H9 (cell line): ENCODE results near the gene COMTD1. TPM values are rescaled to one million over a fixed set of nuclear protein-coding genes. Genes with fewer than 3 reads are reported as not detected.

Experiments used
- DNase-seq: peaks from one replicate; pipeline ENCODE4 v3.0.0-alpha.2; 2017
- H2AFZ ChIP-seq: one replicate; pipeline ENCODE4 v1.6.1; 2013; ENCODE audit warnings: mild to moderate bottlenecking, low read length, control low read depth, moderate library complexity
- H2AK5ac ChIP-seq: 2 replicates; pipeline ENCODE4 v1.6.1; 2013; ENCODE audit warnings: low read length, control low read depth, mixed read lengths; ENCODE audit not compliant: insufficient read length
- H2BK120ac ChIP-seq: one replicate; pipeline ENCODE4 v1.6.1; 2013; ENCODE audit warnings: low read depth, mild to moderate bottlenecking, low read length, control low read depth, inconsistent platforms; ENCODE audit not compliant: poor library complexity, severe bottlenecking
- H2BK12ac ChIP-seq: 2 replicates; pipeline ENCODE4 v1.6.1; 2013; ENCODE audit warnings: low read length, control low read depth, mixed read lengths, low read depth; ENCODE audit not compliant: insufficient read length
- H2BK15ac ChIP-seq: 2 replicates; pipeline ENCODE4 v1.6.1; 2013; ENCODE audit warnings: low read depth, low read length, control low read depth
- H2BK20ac ChIP-seq: one replicate; pipeline ENCODE4 v1.6.1; 2013; ENCODE audit warnings: low read depth, mild to moderate bottlenecking, low read length, control low read depth, inconsistent platforms; ENCODE audit not compliant: poor library complexity, severe bottlenecking
- H2BK5ac ChIP-seq: 2 replicates; pipeline ENCODE4 v1.6.1; 2013; ENCODE audit warnings: low read length, control low read depth, mixed read lengths; ENCODE audit not compliant: insufficient read length
- H3K14ac ChIP-seq: 2 replicates; pipeline ENCODE4 v1.6.1; 2013; ENCODE audit warnings: low read length, control low read depth; ENCODE audit not compliant: insufficient read depth
- H3K18ac ChIP-seq: 2 replicates; pipeline ENCODE4 v1.6.1; 2013; ENCODE audit warnings: low read depth, mild to moderate bottlenecking, mixed read lengths, low read length, control low read depth; ENCODE audit not compliant: insufficient read length
- H3K23ac ChIP-seq: 2 replicates; pipeline ENCODE4 v1.6.1; 2013; ENCODE audit warnings: low read length, control low read depth, mixed read lengths, low read depth; ENCODE audit not compliant: insufficient read length
- H3K23me2 ChIP-seq: 2 replicates; pipeline ENCODE4 v1.6.1; 2013; ENCODE audit warnings: low read depth, mild to moderate bottlenecking, mixed read lengths, low read length, control low read depth; ENCODE audit not compliant: insufficient read length, poor library complexity, severe bottlenecking
- H3K27ac ChIP-seq: 2 replicates; pipeline ENCODE4 v1.5.1; 2013; ENCODE audit warnings: low read length, control low read depth, mixed read lengths, low read depth; ENCODE audit not compliant: insufficient read length
- H3K27me3 ChIP-seq: 2 replicates; pipeline ENCODE4 v1.6.1; 2013; ENCODE audit warnings: low read length, control low read depth, inconsistent platforms; ENCODE audit not compliant: insufficient read depth
- H3K4ac ChIP-seq: 2 replicates; pipeline ENCODE4 v1.6.1; 2013; ENCODE audit warnings: low read depth, mild to moderate bottlenecking, control low read depth, inconsistent platforms, low read length, moderate library complexity
- H3K4me1 ChIP-seq: 2 replicates; pipeline ENCODE4 v1.6.1; 2013; ENCODE audit warnings: low read length, control low read depth, inconsistent platforms; ENCODE audit not compliant: insufficient read depth
- H3K4me2 ChIP-seq: 2 replicates; pipeline ENCODE4 v1.6.1; 2013; ENCODE audit warnings: low read length, control low read depth, mixed read lengths; ENCODE audit not compliant: insufficient read length, insufficient read depth
- H3K56ac ChIP-seq: 2 replicates; pipeline ENCODE4 v1.6.1; 2013; ENCODE audit warnings: low read depth, mild to moderate bottlenecking, mixed read lengths, low read length, control low read depth; ENCODE audit not compliant: insufficient read length
- H3K79me1 ChIP-seq: 2 replicates; pipeline ENCODE4 v1.6.1; 2013; ENCODE audit warnings: low read depth, mild to moderate bottlenecking, moderate library complexity, low read length, control low read depth, inconsistent platforms; ENCODE audit not compliant: insufficient read depth, poor library complexity, severe bottlenecking
- H3K79me2 ChIP-seq: 2 replicates; pipeline ENCODE4 v1.6.1; 2013; ENCODE audit warnings: low read length, control low read depth, inconsistent platforms; ENCODE audit not compliant: insufficient read depth
- H3K9ac ChIP-seq: 2 replicates; pipeline ENCODE4 v1.6.1; 2013; ENCODE audit warnings: low read length, control low read depth, mixed read lengths; ENCODE audit not compliant: insufficient read length; ENCODE audit errors: extremely low read depth
- H3K9me3 ChIP-seq: one replicate; pipeline ENCODE4 v1.6.1; 2013; ENCODE audit warnings: low read depth, low read length, inconsistent platforms; ENCODE audit not compliant: control insufficient read depth
- H3T11ph ChIP-seq: one replicate; pipeline ENCODE4 v1.6.1; 2013; ENCODE audit warnings: mild to moderate bottlenecking, low read length, control low read depth, inconsistent platforms
- H4K20me1 ChIP-seq: one replicate; pipeline ENCODE4 v1.6.1; 2013; ENCODE audit not compliant: control insufficient read depth, insufficient read length, insufficient read depth
- H4K5ac ChIP-seq: 2 replicates; pipeline ENCODE4 v1.6.1; 2013; ENCODE audit warnings: low read depth, mild to moderate bottlenecking, mixed read lengths, low read length, control low read depth; ENCODE audit not compliant: insufficient read length
- H4K8ac ChIP-seq: replicated peaks from 2 replicates; pipeline ENCODE4 v1.6.1; 2013; ENCODE audit warnings: low read length, control low read depth, mixed read lengths, low read depth; ENCODE audit not compliant: insufficient read length
- H4K91ac ChIP-seq: 2 replicates; pipeline ENCODE4 v1.6.1; 2013; ENCODE audit warnings: low read depth, mild to moderate bottlenecking, moderate library complexity, mixed read lengths, low read length, control low read depth; ENCODE audit not compliant: insufficient read length
- H3K27ac Mint-ChIP-seq, 3 experiments: 2 replicates in 2 of 3; 3 replicates in 1 of 3; pipeline ENCODE4 v1.8.0; 2020 to 2021; ENCODE audit warnings: mixed read lengths in 3 of 3, mild to moderate bottlenecking in 1 of 3, moderate library complexity in 1 of 3
- H3K27me3 Mint-ChIP-seq: 2 replicates; pipeline ENCODE4 v1.8.0; 2021; ENCODE audit warnings: low read depth, mild to moderate bottlenecking, moderate library complexity, mixed read lengths
- H3K36me3 Mint-ChIP-seq, 3 experiments: 2 replicates in 2 of 3; 3 replicates in 1 of 3; pipeline ENCODE4 v1.8.0; 2020 to 2021; ENCODE audit warnings: low read depth in 3 of 3, mixed read lengths in 3 of 3; ENCODE audit not compliant: insufficient read depth in 1 of 3
- H3K4me1 Mint-ChIP-seq, 2 experiments: 2 replicates each; pipeline ENCODE4 v1.8.0; 2020; ENCODE audit warnings: mixed read lengths in 2 of 2
- H3K4me3 Mint-ChIP-seq, 2 experiments: 2 replicates in 1 of 2; 3 replicates in 1 of 2; pipeline ENCODE4 v1.8.0; 2020 to 2021; ENCODE audit warnings: mild to moderate bottlenecking in 2 of 2, mixed read lengths in 2 of 2, moderate library complexity in 1 of 2
- H3K9me3 Mint-ChIP-seq, 2 experiments: 2 replicates in 1 of 2; 3 replicates in 1 of 2; pipeline ENCODE4 v1.8.0; 2020; ENCODE audit warnings: mild to moderate bottlenecking in 2 of 2, mixed read lengths in 2 of 2, moderate library complexity in 1 of 2
- CTCF ChIP-seq: fragments of 200-600 bp; sonication (generic); conservative IDR thresholded peaks from 3 replicates; pipeline ENCODE4 v1.8.0; 2021; ENCODE audit warnings: antibody characterized with exemption, mild to moderate bottlenecking
- WGBS: extraction: QIAGEN DNeasy Blood & Tissue Kit; methylation state at CpG from one replicate; pipeline ENCODE4 v1.1.7; 2013; ENCODE audit warnings: missing lambda C conversion rate, low lambda C conversion rate, mixed read lengths; ENCODE audit not compliant: insufficient read length; ENCODE audit errors: extremely low coverage; 5-methylcytosine and 5-hydroxymethylcytosine counted together
- total RNA-seq: library from RNA; stranded (reverse); gene quantifications from 2 replicates; pipeline ENCODE4 v1.2.1, GENCODE V29; 2021

COMTD1 gene
- total RNA-seq, 1 experiment from 2014 or later = 28.3 TPM

GRCh38 chr10:75265856-75266255 lies 30.1 kb upstream of the COMTD1 start:
- Histone ChIP-seq H3K4me2 (no peak overlapping the region), H3K27me3 (no peaks in the 10 kb centered on the region), H2BK5ac (no peak overlapping the region), H3K18ac (no peak overlapping the region), H4K8ac (no peak overlapping the region), H3K9me3 (no peaks in the 10 kb centered on the region), H3K4me1 (no peaks in the 10 kb centered on the region), H3T11ph (no peak overlapping the region), H3K23me2 (no peaks in the 10 kb centered on the region), H3K14ac (no peak overlapping the region), H2AFZ (no peak overlapping the region), H3K4ac (no peak overlapping the region), H2BK120ac (no peak overlapping the region), H4K5ac (no peak overlapping the region), H3K27ac (no peak overlapping the region), H4K20me1 (no peaks in the 10 kb centered on the region), H2AK5ac (no peak overlapping the region), H3K79me1 (no peaks in the 10 kb centered on the region), H3K56ac (no peak overlapping the region), H3K9ac (no peak overlapping the region), H3K79me2 (no peaks in the 10 kb centered on the region), H2BK12ac (no peak overlapping the region), H4K91ac (no peak overlapping the region), H3K23ac (no peak overlapping the region), H2BK20ac (no peak overlapping the region), H2BK15ac (no peak overlapping the region)
- Mint-ChIP-seq H3K9me3 (peaks cover 0 to 1% of the 10 kb centered on the region in 2 experiments; a peak in 3 of 5 replicates), H3K4me1 (no peaks in the 10 kb centered on the region), H3K27me3 (no peaks in the 10 kb centered on the region; the same call in 1 of the 2 replicates), H3K27ac (no peak overlapping the region; a peak in 1 of 7 replicates), H3K4me3 (no peak overlapping the region), H3K36me3 (no peaks in the 10 kb centered on the region; a peak in 1 of 7 replicates)
- TF ChIP-seq CTCF = no peak
- DNase-seq = no peak
- no CpG with 5 or more reads among the region's 6 CpGs for WGBS
